Activated CD4-positive, alpha-beta T cell treated with anti-CD3 and anti-CD28 coated beads, Interleukin-2, Interleukin-6, amounts not matched to agents 100 ng/mL and 50 ng/mL, durations not matched to agents 16 hours and 8 hours (primary cell): Measurements from ENCODE around the gene TXNDC17.
A peak's percentile ranks its signal among the peaks of the same experiment; 100 is the strongest.
"Not testable (repeated sequence)": the region's sequence is repeated elsewhere in the genome, so short reads cannot be mapped to it uniquely, and the experiment has no call there.

ENCODE experiments used
- DNase-seq: peaks from one replicate; pipeline ENCODE4 v3.0.0-alpha.2; 2020

Gene TXNDC17

GRCh38 chr17:6640536-6641246 is at the start of gene TXNDC17, which contains the start of gene KIAA0753:
Gene TXNDC17 (plus strand): TSS chr17:6641060. CDS start chr17:6641083, 23 bp downstream.
Gene KIAA0753 (minus strand): TSS chr17:6640711. CDS start chr17:6635103, 5,608 bp downstream.
- peak; percentile 97 for DNase-seq

DNA sequence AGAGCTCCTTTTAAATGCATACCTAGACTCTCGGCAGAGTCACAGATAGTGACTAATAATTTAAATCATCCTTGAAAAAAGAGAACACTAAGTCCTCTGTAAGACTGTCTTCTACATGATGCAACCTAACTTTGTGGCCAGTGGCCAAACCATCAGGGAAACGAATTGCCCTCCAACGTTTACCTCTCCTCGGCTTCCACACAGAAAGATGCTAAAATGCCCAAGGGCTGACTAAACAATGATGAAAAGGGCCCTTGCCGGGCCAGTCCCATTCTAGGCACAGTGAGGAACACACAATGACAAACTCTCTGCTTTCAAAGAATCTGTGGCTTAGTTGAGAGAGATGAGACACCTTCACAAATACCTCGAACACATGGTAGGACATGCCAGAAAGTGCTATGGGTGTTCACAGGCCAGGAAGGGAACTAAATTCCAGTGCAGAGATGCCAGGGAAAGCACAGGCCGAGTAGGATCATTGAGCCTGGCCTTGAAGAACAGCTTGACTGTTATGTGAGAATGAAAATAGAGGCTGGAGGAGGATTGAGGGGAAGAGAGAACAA is 49.2 kb upstream of the TXNDC17 start:
- DNase-seq, result no peak

DNA sequence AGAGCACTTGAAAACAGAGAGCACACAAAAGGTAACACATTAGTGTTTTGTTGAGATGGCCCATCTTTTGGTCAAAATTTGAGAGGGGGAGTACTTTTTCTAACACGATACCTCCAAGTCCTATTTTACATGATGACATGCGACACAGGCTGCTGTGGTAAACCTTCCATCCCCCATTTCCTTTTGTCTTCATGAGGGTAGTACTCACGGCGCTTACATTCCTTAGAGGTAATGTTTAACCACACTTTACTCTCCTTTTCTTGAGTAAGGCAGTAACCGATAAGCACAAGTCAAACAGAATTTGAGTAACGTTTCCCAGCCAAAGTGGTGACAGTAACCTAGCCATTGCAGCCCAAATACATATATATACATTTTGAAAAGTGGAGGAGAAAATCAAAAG is 48.7 kb upstream of the TXNDC17 start:
- DNase-seq, result no peak

- not testable (repeated sequence) for DNase-seq
Observed at GRCh38 chr17:6593371-6593770, 47.5 kb upstream of the TXNDC17 start.

DNA sequence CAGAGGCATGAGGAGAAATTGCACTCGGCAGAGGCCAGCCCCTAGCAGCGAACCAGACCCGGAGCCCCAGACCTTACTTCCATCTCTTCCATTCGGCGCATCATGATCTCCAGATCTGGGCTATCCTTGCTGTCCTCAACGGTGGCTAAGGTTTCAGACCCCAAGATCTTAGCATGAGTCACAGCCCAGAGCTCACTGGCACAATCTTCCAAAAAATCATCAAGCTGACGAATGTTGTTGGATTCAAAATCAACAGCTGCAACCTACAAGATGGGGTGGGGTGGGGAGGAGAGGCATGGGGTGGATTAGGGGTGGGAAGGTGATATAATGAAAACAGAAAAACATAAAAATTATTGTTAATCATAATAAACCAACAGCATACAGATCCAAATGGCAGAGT is 44.8 kb upstream of the TXNDC17 start:
- no peak for DNase-seq

DNA sequence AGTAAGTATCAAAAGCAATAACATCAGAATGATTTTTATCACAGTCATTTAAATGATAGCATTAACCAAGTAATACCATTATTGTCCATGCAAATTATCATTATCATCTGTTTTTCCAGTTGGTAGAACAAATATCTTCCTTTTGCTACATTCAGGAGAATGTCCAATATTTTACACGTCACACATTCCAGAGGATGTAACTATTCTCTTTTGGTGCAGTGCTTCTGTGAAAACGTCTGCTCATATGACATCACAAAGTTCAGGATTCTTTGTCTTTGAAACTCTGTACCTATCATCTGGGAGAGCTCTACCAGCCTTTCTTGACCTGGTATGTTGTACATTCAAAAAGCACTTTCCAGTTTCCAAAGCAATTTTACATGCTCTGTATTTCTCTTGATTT is 44.3 kb upstream of the TXNDC17 start:
- DNase-seq, result no peak

DNA sequence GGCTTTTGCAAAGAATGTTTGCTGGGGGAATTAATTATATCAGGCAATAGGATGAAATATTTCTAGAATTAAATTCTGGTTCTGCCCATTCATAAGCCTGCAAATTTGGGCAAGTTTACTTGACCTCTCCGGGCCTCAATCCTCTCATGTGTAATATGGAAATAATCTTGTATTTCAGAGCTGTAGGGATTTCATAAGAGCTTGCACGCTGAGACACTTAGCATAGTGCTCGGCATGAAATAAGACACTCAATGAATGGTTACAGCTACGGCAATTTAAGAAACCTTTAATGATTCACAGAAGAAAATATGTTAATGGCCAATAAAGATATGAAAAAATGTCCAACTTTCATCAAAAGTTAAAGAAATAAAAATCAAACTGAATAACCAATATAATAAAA is 43.9 kb upstream of the TXNDC17 start:
- DNase-seq, result no peak

- DNase-seq, result no peak
Observed at GRCh38 chr17:6597727-6598126, 43.1 kb upstream of the TXNDC17 start.

GRCh38 chr17:6599364-6599763 is 41.5 kb upstream of the TXNDC17 start:
- DNase-seq, result no peak

DNA sequence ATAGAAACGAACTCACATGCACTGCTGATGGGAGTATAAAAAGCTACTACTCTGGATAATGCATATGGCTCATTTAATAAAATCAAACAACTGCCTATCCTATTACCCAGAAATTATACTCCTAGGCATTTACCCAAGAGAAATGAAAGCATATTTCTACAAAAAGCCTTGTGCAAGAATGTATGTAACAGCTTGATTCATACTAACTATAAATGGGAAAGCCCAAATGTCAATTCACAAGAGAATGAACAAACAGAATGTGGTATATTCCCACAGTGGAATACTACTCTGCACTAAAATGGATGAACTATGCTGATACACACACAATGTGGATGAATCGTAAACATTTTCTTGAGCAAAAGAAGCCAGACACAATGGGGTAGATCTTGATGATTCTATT is 38.7 kb upstream of the TXNDC17 start:
- no peak for DNase-seq

- DNase-seq, result no peak
Observed at GRCh38 chr17:6603744-6604325, 37.0 kb upstream of the TXNDC17 start.

DNA sequence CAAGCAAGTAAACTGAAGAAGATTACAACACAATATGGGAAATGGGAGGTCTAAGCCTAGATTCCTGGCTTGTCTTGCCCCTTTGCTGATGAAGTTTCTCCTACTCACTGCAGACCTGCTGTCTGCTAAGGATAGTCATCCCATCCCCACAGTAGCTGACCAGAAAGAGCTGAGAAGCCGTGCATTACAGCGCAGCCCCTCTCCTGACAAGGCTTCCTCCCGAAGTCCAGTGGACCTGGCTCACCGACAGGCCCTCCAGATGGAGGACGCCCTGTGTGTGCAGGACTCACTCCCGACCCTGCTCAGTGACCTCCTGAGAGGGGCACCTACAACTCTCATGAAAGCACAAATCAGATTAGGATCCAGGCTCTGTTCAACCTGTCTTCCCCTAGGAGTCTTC is 35.7 kb upstream of the TXNDC17 start:
- DNase-seq, result no peak

DNA sequence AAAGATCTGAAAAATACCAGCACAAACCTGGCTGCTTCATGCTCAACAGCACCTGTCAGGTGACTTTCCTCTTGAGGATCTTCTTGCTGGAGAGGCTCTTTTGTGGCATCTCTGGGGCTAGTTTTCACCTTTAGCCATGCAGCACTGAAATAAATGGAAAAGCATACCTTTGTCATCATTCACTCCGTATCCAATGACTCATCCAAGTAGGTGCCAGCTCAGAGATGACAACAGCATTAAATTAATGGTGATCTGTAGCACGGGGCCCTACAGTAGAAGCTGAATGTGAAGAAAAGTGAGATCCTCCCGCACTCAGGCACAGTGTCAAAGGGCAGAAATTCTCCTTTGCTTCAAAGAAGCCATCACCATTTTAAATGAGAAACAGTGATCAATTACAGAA is 32.5 kb upstream of the TXNDC17 start:
- no peak for DNase-seq

GRCh38 chr17:6610011-6610410 is 30.8 kb upstream of the TXNDC17 start:
- no peak for DNase-seq

DNA sequence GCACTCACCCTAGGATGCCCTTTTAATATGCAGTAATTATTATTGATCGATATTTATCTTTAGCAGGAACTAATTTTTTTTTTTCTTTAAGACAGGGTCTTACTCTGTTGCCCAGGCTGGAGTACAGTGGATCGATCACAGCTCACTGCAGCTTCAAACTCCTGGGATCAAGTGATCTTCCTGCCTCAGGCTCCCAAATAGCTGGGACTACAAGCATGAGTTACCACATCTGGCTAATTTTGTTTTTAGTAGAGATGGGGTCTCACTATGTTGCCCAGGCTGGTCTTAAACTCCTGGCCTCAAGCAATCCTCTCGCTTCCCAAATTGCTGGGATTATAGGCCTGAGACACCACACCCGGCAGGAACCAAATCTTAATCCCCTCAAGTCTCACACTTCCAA is 29.6 kb upstream of the TXNDC17 start:
- DNase-seq, result no peak

DNA sequence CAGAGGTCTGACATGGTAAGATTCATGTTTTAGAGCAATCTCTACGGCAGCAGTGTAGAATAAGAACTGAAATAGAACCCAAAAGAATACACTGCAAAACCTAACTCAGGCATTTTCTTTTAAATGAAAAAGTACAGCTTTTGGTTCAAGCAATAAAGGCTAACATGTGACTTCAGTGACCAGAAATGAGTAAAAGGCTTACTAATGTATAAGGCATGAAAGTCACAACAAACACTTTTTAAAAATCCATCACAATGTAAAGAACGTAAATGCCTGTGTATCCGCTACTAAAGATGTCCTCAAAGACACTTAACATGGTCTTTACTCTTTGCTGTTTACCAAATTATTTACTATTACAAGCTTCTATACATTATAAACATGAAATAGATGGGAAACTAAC is 16.9 kb upstream of the TXNDC17 start:
- no peak for DNase-seq

DNA sequence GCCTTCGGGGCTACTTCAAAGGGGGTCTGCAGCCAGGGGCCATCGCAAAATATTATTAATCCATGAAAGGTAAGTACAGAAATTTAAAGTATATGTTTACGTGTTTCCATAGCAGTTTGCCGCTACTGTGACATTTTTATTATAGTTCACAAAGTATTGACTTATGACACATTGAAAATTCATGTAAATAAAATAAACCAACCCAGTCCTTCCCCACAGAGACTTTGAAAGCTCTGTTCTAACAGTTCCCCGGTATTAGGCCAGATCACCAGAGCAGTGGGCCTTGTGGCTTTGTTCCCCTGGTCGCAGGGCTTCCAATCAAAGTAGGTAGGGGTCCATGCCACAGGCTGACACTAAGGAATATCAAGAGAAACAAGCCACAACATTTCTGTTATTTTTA is 14.2 kb upstream of the TXNDC17 start:
- no peak for DNase-seq

DNA sequence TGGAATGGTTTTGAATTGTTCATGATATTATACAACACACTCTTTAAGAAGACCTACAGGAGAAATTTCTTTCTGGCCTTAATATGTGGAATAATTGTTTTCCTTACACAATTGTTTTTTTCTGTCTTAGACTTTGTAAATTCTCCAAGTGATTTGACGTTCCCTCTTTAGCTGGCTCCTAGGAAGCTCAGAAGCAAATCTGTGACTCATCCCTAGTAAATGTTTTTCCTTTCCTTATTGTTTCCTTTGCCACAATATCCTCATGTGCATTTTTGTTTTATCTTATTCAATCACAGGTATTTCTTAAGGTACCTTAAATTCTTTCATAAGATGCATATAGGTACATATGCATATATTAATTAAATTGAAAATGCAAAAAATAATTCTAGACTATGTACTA is 13.8 kb upstream of the TXNDC17 start:
- no peak for DNase-seq

DNA sequence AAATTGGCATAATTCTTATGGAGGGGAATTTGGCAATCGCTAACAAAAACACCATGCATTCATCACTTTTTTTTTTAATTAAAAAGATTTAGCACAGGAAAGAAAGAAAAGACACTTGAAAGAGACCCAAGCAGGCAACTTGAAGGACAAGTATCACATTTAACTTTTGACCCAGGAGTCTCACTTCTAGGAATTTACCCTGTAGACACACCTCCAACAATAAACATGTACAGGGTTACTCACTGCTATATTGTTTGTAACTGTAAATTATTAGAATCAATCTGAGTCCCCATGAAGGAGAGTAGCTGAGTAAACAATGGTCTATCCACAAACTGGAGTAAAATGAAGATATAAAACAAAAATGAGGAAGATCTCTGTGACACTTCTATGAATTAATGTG is 10.5 kb upstream of the TXNDC17 start:
- no peak for DNase-seq

DNA sequence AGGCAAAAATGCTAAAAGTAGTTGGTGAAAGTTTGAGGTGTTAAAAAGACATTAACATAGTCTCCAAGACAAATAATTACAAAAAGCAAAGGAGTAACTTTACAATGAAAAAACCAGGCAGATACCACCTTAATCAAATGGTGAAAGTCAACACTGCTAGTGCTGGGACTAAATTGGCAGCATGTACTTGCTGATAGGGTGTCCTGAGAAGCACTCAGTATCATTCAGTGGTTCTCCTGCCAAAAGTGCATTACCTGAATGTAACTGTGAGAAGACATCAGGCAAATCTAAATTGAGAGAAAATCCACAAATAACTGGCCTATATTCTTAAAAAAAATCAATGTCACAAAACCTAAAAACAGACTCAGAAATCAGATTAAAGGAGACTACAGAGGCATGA is 8.3 kb upstream of the TXNDC17 start:
- DNase-seq, result no peak

- no peak for DNase-seq
Observed at GRCh38 chr17:6633263-6633662, 7.6 kb upstream of the TXNDC17 start.

GRCh38 chr17:6636105-6636504 is 4.8 kb upstream of the TXNDC17 start:
- no peak for DNase-seq

DNA sequence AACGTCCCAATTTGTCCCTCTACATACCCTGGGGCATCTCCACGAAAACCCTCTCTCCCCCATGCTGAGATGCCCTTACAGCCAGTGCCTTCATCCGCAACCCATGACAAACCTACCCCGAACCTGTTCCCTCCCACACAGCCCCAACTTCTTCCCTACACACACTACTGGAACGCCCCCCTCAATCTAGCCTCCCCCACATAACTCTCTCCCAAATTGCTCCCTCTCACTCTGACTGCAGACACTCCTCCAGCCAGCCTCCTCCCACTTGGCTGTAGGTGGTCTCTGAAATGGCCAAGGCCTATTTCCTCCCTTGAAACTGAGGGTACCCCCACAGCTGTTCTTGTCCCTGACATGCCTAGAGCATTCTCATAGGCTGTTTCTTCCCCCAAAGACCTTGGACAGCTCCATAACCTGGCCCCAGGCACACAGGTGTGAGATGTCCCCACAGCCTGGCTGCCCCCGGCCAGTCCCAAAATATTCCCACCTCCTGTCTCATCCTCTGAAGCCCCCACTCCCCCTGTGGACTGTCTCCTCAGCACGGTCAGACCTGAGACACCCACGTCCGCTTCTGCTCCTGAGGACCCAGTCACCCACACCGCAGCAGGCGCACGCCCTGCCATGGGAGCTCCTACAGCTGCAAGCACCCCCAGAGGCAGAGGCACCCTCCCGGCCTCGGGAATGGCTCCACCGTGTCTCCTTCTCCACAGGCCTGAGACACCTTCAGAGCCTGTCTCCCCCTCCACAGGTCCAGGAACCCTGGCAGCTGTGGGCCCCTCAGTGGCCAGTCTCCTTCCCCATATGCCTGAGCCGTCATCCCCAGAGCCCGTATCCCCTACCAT is 4.0 kb upstream of the TXNDC17 start:
- DNase-seq, result no peak

GRCh38 chr17:6637458-6637840 is 3.4 kb upstream of the TXNDC17 start:
- DNase-seq, result no peak
